CD4-positive, alpha-beta T cell (primary cell): ENCODE data around the gene DNASE1L2. TPM values are rescaled to one million over a fixed set of nuclear protein-coding genes. Genes with fewer than 3 reads are reported as not detected.
"Not testable (repeated sequence)": the region's sequence is repeated elsewhere in the genome, so short reads cannot be mapped to it uniquely, and the experiment has no call there.

Experiments
- ATAC-seq: fragments of 200-7000 bp; cut with Tn5 transposase; one replicate; pipeline ENCODE4 v1.10.0; 2022; ENCODE audit warnings: mild to moderate bottlenecking; ENCODE audit not compliant: poor library complexity
- CTCF ChIA-PET: fragments of 350-600 bp; sonication (Branson Sonifier 250); formaldehyde crosslinking; loops from one replicate; lab custom pipeline; 2021; ENCODE audit warnings: antibody characterized with exemption, inconsistent platforms; lab: Charles Lee
- POLR2A ChIA-PET: fragments of 350-600 bp; sonication (Branson Sonifier 250); formaldehyde crosslinking; loops from one replicate; lab custom pipeline; 2021; ENCODE audit warnings: antibody characterized with exemption, inconsistent platforms; lab: Charles Lee
- DNase-seq, 14 experiments: peaks; one replicate each; pipeline ENCODE4 v3.0.0-alpha.2; 2013 to 2020; ENCODE audit warnings: mixed read lengths in 2 of 14
- H3K27ac ChIP-seq, 2 donors: one replicate each; pipeline versions ENCODE4 v1.5.1 to v1.7.0; 2013; ENCODE audit warnings: low read length in 2 of 2, low read depth in 1 of 2, mild to moderate bottlenecking in 1 of 2
- H3K27me3 ChIP-seq, 2 experiments: 1 replicate in 1 of 2; 2 replicates in 1 of 2; pipeline versions ENCODE4 v1.6.1 to v1.7.0; 2013; ENCODE audit warnings: low read length in 2 of 2, control low read depth in 1 of 2, mild to moderate bottlenecking in 1 of 2, moderate library complexity in 1 of 2; ENCODE audit not compliant: insufficient read depth in 2 of 2, control insufficient read depth in 1 of 2
- H3K36me3 ChIP-seq: one replicate; pipeline ENCODE4 v1.6.1; 2013; ENCODE audit warnings: low read length, control low read depth; ENCODE audit not compliant: insufficient read depth
- H3K4me1 ChIP-seq: one replicate; pipeline ENCODE4 v1.6.1; 2013; ENCODE audit warnings: low read length, control low read depth; ENCODE audit not compliant: insufficient read depth
- H3K4me3 ChIP-seq: one replicate; pipeline ENCODE4 v1.5.1; 2013; ENCODE audit warnings: mild to moderate bottlenecking, low read length, moderate library complexity
- H3K9me3 ChIP-seq, 2 experiments: 1 replicate in 1 of 2; 2 replicates in 1 of 2; pipeline versions ENCODE4 v1.6.1 to v1.7.0; 2013; ENCODE audit warnings: low read length in 2 of 2, mild to moderate bottlenecking in 2 of 2, control low read depth in 1 of 2, moderate library complexity in 1 of 2; ENCODE audit not compliant: control insufficient read depth in 1 of 2, insufficient read depth in 1 of 2
- H3K27ac Mint-ChIP-seq: one replicate; pipeline ENCODE4 v1.8.0; 2020; ENCODE audit warnings: mixed read lengths
- H3K27me3 Mint-ChIP-seq: one replicate; pipeline ENCODE4 v1.8.0; 2021; ENCODE audit warnings: mixed read lengths
- H3K36me3 Mint-ChIP-seq: one replicate; pipeline ENCODE4 v1.8.0; 2021; ENCODE audit warnings: low read depth, mixed read lengths
- H3K4me1 Mint-ChIP-seq: one replicate; pipeline ENCODE4 v1.8.0; 2021; ENCODE audit warnings: low read depth, mixed read lengths
- H3K4me3 Mint-ChIP-seq: one replicate; pipeline ENCODE4 v1.8.0; 2020; ENCODE audit warnings: mild to moderate bottlenecking, mixed read lengths
- H3K9me3 Mint-ChIP-seq: one replicate; pipeline ENCODE4 v1.8.0; 2020; ENCODE audit warnings: mixed read lengths
- CTCF ChIP-seq: fragments of 200-600 bp; IDR thresholded peaks from one replicate; pipeline ENCODE4 v1.8.0; 2022; ENCODE audit warnings: antibody characterized with exemption, mild to moderate bottlenecking
- intact Hi-C, 2 experiments: fragments of 100-400 bp; cut with DNase I in 1 of 2; cut with micrococcal nuclease in 1 of 2; formaldehyde crosslinking; loops; one replicate each; pipeline versions ENCODE4 v1.15.1 to v1.9.0; 2023 to 2025; cut with DNase I, micrococcal nuclease
- total RNA-seq, 174 experiments: library from RNA in 2 of 174; stranded (reverse) in 2 of 174; gene quantifications; one replicate each; pipeline ENCODE4 v1.2.3 and lab custom pipeline; 2021 to 2026

DNASE1L2 gene
- total RNA-seq, 2 experiments from 2014 or later, result 0.22 to 0.36 TPM

GRCh38 chr16:2238150-2238837, 2.0 kb downstream of the DNASE1L2 start:
- DNase-seq (no peak), ATAC-seq (no peak)
- H3K36me3 Mint-ChIP-seq, result peaks cover 19% of the 10 kb centered on the region
- Histone ChIP-seq H3K9me3 (no peaks in the 10 kb centered on the region), H3K27me3 (peaks cover 0 to 12% of the 10 kb centered on the region in 2 experiments), H3K4me1 (peaks cover 11% of the 10 kb centered on the region), H3K36me3 (peaks cover 29% of the 10 kb centered on the region), H3K27ac (no peak overlapping the region), H3K4me3 (no peak overlapping the region)
- H3K4me3 Mint-ChIP-seq, result no peak overlapping the region
- TF ChIP-seq CTCF, result no peak
- H3K27me3 Mint-ChIP-seq, result peaks cover 4% of the 10 kb centered on the region
- no peaks in the 10 kb centered on the region for H3K4me1 Mint-ChIP-seq
- no peaks in the 10 kb centered on the region for H3K9me3 Mint-ChIP-seq
- intact Hi-C loops, result no loop called here
- H3K27ac Mint-ChIP-seq, result no peak overlapping the region
- ChIA-PET POLR2A (interaction anchor here (1.0 kb wide), 1 partner anchor 13 kb away, joined by 3 read pairs; the partner anchor contains the start of gene ECI1), CTCF (no interaction called here)

DNA sequence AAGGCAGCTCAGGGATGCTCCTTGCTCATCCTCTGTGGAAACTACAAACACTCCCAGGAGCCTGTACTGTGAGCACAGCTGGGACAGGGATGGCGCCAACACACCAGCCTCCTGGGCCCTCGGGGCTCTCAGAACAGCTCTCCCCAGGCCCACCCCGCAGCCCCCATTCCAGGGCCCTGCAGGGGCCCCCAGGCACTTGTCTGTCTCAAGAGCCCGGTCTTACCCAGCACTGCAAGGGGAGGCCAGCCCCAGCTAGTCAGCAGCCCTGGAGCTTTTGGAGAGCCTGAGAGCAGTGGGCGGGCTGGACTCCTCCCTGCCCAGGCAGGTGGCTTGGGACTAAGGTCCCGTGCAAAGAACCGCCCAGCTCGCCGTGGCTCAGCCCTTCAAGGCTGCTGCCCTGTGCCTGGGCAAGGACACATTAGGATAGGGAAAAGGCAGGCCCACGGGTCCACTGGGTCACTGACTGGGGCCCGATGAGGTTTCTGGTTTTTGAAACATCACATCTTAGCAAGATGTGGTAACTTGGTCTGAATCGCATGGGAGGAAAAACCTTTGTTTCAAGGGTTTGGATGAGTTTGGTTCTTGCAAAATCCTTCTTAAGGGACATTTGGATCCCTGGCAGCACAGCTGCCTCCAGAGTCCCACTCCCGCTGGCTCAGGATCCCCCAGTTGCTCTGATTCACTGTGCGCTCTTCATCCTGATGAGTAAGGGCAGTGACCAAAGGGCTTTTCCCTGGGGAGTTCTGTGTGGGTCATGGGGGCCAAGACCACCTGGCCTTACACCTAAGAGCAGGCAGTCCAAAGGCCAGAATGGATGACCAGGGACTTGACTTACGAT, 2.8 kb downstream of the DNASE1L2 start:
- no peak for TF ChIP-seq CTCF
- H3K27ac Mint-ChIP-seq, result no peak overlapping the region
- POLR2A ChIA-PET, result interaction anchor here (1.0 kb wide), 1 partner anchor 13 kb away, joined by 3 read pairs; the partner anchor contains the start of gene ECI1

GRCh38 chr16:2240331-2240730, 4.1 kb downstream of the DNASE1L2 start:
- H3K27ac ChIP-seq, H3K4me3 Mint-ChIP-seq, H3K9me3 ChIP-seq, H3K4me1 Mint-ChIP-seq, CTCF ChIA-PET, H3K27ac Mint-ChIP-seq, intact Hi-C loops, H3K27me3 Mint-ChIP-seq, DNase-seq, ATAC-seq, H3K4me3 ChIP-seq, H3K9me3 Mint-ChIP-seq: not testable (repeated sequence)
- peaks cover 11% of the 10 kb centered on the region for H3K4me1 ChIP-seq
- POLR2A ChIA-PET, result interaction anchor here (0.7 kb wide), 1 partner anchor 28 kb away, joined by 3 read pairs; no protein-coding TSS in a partner anchor
- peaks cover 23% of the 10 kb centered on the region for H3K36me3 Mint-ChIP-seq
- H3K36me3 ChIP-seq, result peaks cover 29% of the 10 kb centered on the region
- H3K27me3 ChIP-seq, result peaks cover 0 to 12% of the 10 kb centered on the region in 2 experiments

More for the DNA sequence above, 2.8 kb downstream of the DNASE1L2 start:
- no peak overlapping the region for H3K27ac ChIP-seq
- Mint-ChIP-seq H3K36me3 (peaks cover 21% of the 10 kb centered on the region), H3K4me3 (no peak overlapping the region), H3K4me1 (no peaks in the 10 kb centered on the region), H3K9me3 (no peaks in the 10 kb centered on the region), H3K27me3 (peaks cover 4% of the 10 kb centered on the region)
- H3K27me3 ChIP-seq, result peaks cover 0 to 12% of the 10 kb centered on the region in 2 experiments
- peaks cover 11% of the 10 kb centered on the region for H3K4me1 ChIP-seq
- peaks cover 26% of the 10 kb centered on the region for H3K36me3 ChIP-seq
- H3K4me3 ChIP-seq, result no peak overlapping the region
- intact Hi-C loops, result no loop called here
- ATAC-seq (no peak), DNase-seq (no peak)
- H3K9me3 ChIP-seq, result no peaks in the 10 kb centered on the region
- CTCF ChIA-PET, result no interaction called here
